Neural progenitor cell (in vitro differentiated cells): ENCODE results near the gene GPR142. TPM values are rescaled to one million over a fixed set of nuclear protein-coding genes. Genes with fewer than 3 reads are reported as not detected.
A peak's percentile ranks its signal among the peaks of the same experiment; 100 is the strongest.

Experiments
- DNase-seq: peaks from one replicate; pipeline ENCODE4 v3.0.0-alpha.2; 2016; ENCODE audit warnings: low spot score
- H2AFZ ChIP-seq: fragments of 200-600 bp; sonication (generic); replicated peaks from 2 replicates; pipeline ENCODE4 v1.6.1; 2016; ENCODE audit warnings: antibody characterized with exemption
- H3F3A ChIP-seq: fragments of 200-600 bp; sonication (generic); 2 replicates; pipeline ENCODE4 v1.6.1; 2016; ENCODE audit warnings: antibody characterized with exemption, low read depth
- H3K27ac ChIP-seq: fragments of 200-600 bp; sonication (generic); 2 replicates; pipeline ENCODE4 v1.5.1; 2016; ENCODE audit warnings: mild to moderate bottlenecking
- H3K27me3 ChIP-seq: fragments of 200-600 bp; sonication (generic); 2 replicates; pipeline ENCODE4 v1.6.1; 2016; ENCODE audit warnings: mild to moderate bottlenecking, moderate library complexity
- H3K36me3 ChIP-seq: fragments of 200-600 bp; sonication (generic); 2 replicates; pipeline ENCODE4 v1.5.1; 2016
- H3K4me1 ChIP-seq: fragments of 200-600 bp; sonication (generic); 2 replicates; pipeline ENCODE4 v1.6.1; 2016; ENCODE audit warnings: mixed run types
- H3K4me2 ChIP-seq: fragments of 200-600 bp; sonication (generic); 2 replicates; pipeline ENCODE4 v1.6.1; 2016
- H3K4me3 ChIP-seq: fragments of 200-600 bp; sonication (generic); 2 replicates; pipeline ENCODE4 v1.5.1; 2016
- H3K79me2 ChIP-seq: fragments of 200-600 bp; sonication (generic); 2 replicates; pipeline ENCODE4 v1.6.1; 2016; ENCODE audit warnings: low read depth
- H3K9ac ChIP-seq: fragments of 200-600 bp; sonication (generic); 2 replicates; pipeline ENCODE4 v1.6.1; 2016
- H3K9me3 ChIP-seq: fragments of 200-600 bp; sonication (generic); 2 replicates; pipeline ENCODE4 v1.5.1; 2016; ENCODE audit warnings: low read depth
- H4K20me1 ChIP-seq: fragments of 200-600 bp; sonication (generic); 2 replicates; pipeline ENCODE4 v1.6.1; 2016; ENCODE audit warnings: low read depth
- H3K27ac Mint-ChIP-seq: 3 replicates; pipeline ENCODE4 v1.8.0; 2021; ENCODE audit warnings: mixed read lengths
- H3K27me3 Mint-ChIP-seq: 2 replicates; pipeline ENCODE4 v1.8.0; 2022; ENCODE audit warnings: low read depth, mild to moderate bottlenecking, inconsistent platforms, moderate library complexity, mixed read lengths; ENCODE audit not compliant: insufficient read depth
- H3K36me3 Mint-ChIP-seq: 3 replicates; pipeline ENCODE4 v1.8.0; 2021; ENCODE audit warnings: mixed read lengths
- H3K4me1 Mint-ChIP-seq: 3 replicates; pipeline ENCODE4 v1.8.0; 2021; ENCODE audit warnings: mixed read lengths
- H3K4me3 Mint-ChIP-seq: 3 replicates; pipeline ENCODE4 v1.8.0; 2021; ENCODE audit warnings: mild to moderate bottlenecking, moderate library complexity, mixed read lengths
- H3K9me3 Mint-ChIP-seq: 3 replicates; pipeline ENCODE4 v1.8.0; 2020; ENCODE audit warnings: mixed read lengths
- EZH2 ChIP-seq: fragments of 200-600 bp; sonication (generic); IDR thresholded peaks from 2 replicates; pipeline ENCODE4 v1.6.1; 2017; ENCODE audit warnings: antibody characterized with exemption, mild to moderate bottlenecking, moderate library complexity
- EZH2phosphoT487 ChIP-seq: fragments of 200-600 bp; sonication (generic); IDR thresholded peaks from 2 replicates; pipeline ENCODE4 v1.6.1; 2017; ENCODE audit warnings: antibody characterized with exemption
- total RNA-seq: library from RNA; depleted of rRNA; stranded (reverse); fragments of >200 nt; gene quantifications from 2 replicates; pipeline ENCODE4 v1.2.3, GENCODE V29; 2015; ENCODE audit warnings: low replicate concordance
- TF ChIP-seq, protein P1 (sequence below): fragments of 200-600 bp; sonication (generic); IDR thresholded peaks from 2 replicates; pipeline ENCODE4 v1.5.1; 2017; ENCODE audit warnings: antibody characterized with exemption, mild to moderate bottlenecking

GPR142 gene
- total RNA-seq, 1 donor from 2014 or later = not detected

- no peaks in the 10 kb centered on the region for H3K9me3 Mint-ChIP-seq
- Histone ChIP-seq H3K4me3 (no peak overlapping the region), H3K4me1 (peaks cover 4% of the 10 kb centered on the region), H3K27me3 (peaks cover 67% of the 10 kb centered on the region), H2AFZ (no peak overlapping the region), H3K4me2 (no peak overlapping the region), H3K27ac (no peak overlapping the region), H3K36me3 (no peaks in the 10 kb centered on the region), H3K79me2 (no peaks in the 10 kb centered on the region), H3K9ac (no peak overlapping the region), H3K9me3 (no peaks in the 10 kb centered on the region), H3F3A (no peaks in the 10 kb centered on the region), H4K20me1 (no peaks in the 10 kb centered on the region)
- H3K27me3 Mint-ChIP-seq = peaks cover 12% of the 10 kb centered on the region
- DNase-seq = no peak
- H3K4me1 Mint-ChIP-seq = peaks cover 17% of the 10 kb centered on the region
- H3K4me3 Mint-ChIP-seq = no peak overlapping the region
- no peak overlapping the region for H3K27ac Mint-ChIP-seq
- peak; percentile 8 for TF ChIP-seq EZH2
- no peak for TF ChIP-seq EZH2phosphoT487
- peaks cover 6% of the 10 kb centered on the region for H3K36me3 Mint-ChIP-seq
Observed at GRCh38 chr17:74354561-74354960, 12.7 kb upstream of the GPR142 start.

DNA sequence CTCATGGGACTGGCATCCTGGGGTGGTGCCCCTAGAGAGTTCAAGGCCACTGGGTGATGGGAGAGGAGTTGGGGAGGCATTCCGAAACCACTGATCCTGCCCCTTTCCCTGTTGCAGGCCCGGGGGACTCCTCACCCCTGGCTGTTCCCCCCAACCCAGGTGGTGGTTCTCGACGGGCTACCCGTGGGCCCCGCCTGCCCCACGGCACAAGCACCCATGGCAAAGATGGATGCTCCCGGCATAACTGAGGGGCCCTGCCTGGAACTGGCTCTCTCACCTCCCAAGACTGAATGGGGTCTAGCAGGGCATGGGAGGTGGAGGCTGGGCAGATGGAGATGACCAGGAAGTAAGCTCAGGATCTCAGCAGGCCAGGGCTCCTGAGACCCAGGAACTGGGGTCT is 12.2 kb upstream of the GPR142 start:
- Histone ChIP-seq H2AFZ (no peak overlapping the region), H3K9me3 (no peaks in the 10 kb centered on the region), H3K9ac (no peak overlapping the region), H3K27me3 (peaks cover 65% of the 10 kb centered on the region), H4K20me1 (no peaks in the 10 kb centered on the region), H3K27ac (no peak overlapping the region), H3K79me2 (peaks cover 4% of the 10 kb centered on the region), H3K4me3 (no peak overlapping the region), H3K36me3 (no peaks in the 10 kb centered on the region), H3K4me2 (no peak overlapping the region), H3F3A (no peaks in the 10 kb centered on the region), H3K4me1 (peaks cover 4% of the 10 kb centered on the region)
- no peak for TF ChIP-seq EZH2phosphoT487
- TF ChIP-seq, protein P1, sequence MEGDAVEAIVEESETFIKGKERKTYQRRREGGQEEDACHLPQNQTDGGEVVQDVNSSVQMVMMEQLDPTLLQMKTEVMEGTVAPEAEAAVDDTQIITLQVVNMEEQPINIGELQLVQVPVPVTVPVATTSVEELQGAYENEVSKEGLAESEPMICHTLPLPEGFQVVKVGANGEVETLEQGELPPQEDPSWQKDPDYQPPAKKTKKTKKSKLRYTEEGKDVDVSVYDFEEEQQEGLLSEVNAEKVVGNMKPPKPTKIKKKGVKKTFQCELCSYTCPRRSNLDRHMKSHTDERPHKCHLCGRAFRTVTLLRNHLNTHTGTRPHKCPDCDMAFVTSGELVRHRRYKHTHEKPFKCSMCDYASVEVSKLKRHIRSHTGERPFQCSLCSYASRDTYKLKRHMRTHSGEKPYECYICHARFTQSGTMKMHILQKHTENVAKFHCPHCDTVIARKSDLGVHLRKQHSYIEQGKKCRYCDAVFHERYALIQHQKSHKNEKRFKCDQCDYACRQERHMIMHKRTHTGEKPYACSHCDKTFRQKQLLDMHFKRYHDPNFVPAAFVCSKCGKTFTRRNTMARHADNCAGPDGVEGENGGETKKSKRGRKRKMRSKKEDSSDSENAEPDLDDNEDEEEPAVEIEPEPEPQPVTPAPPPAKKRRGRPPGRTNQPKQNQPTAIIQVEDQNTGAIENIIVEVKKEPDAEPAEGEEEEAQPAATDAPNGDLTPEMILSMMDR = no peak
- no peak for TF ChIP-seq EZH2
- peaks cover 6% of the 10 kb centered on the region for H3K36me3 Mint-ChIP-seq
- H3K27ac Mint-ChIP-seq = no peak overlapping the region
- H3K9me3 Mint-ChIP-seq = no peaks in the 10 kb centered on the region
- no peak overlapping the region for H3K4me3 Mint-ChIP-seq
- peaks cover 18% of the 10 kb centered on the region for H3K4me1 Mint-ChIP-seq
- peaks cover 10% of the 10 kb centered on the region for H3K27me3 Mint-ChIP-seq
- no peak for DNase-seq

DNA sequence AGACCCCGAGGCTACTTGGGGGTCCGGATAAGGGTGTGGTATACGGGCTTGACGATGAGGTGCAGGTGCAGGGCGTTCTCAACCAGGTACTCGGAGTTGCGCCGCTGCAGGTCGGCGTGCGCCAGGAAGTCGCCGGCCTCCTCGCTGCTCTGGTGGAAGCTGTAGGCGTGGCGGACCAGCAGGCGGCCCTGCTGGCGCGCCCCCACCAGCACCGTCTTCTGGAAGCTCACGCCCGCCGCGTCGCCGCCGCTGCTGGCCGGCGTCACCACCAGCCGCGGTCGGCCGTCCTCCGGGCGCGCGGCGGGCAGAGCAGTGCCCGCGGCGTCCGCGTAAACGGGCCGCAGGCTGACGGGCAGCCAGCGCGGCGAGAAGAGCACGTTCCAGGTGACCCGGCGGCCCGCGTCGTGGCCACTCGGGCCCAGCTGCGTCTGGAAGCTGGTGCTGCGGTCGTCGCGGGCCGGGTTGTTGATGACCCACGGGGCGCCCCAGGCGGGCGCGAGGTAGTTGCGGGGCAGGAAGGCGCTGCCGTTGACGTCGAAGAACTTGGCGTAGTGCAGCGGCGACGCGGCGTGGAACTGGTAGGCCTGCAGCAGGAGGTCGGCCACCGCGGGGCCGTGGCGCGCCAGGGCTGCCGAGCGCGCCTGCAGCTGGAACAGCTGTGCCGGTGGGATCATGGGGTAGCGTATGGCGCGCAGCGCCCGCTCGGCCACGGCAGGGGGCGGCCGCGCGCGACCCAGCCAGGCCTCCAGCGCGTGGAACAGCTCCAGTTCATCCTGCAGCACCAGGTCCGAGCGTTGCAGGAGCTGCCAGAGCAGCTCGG is 10.4 kb upstream of the GPR142 start:
- Mint-ChIP-seq H3K9me3 (no peaks in the 10 kb centered on the region), H3K4me3 (no peak overlapping the region), H3K4me1 (peaks cover 32% of the 10 kb centered on the region), H3K27me3 (peaks cover 9% of the 10 kb centered on the region), H3K36me3 (peaks cover 6% of the 10 kb centered on the region), H3K27ac (no peak overlapping the region)
- H3K9me3 ChIP-seq = no peaks in the 10 kb centered on the region
- H3K27me3 ChIP-seq = peaks cover 47% of the 10 kb centered on the region
- H3K4me2 ChIP-seq = no peak overlapping the region
- DNase-seq = no peak
- peaks cover 14% of the 10 kb centered on the region for H3F3A ChIP-seq
- H3K9ac ChIP-seq = no peak overlapping the region
- H3K36me3 ChIP-seq = no peaks in the 10 kb centered on the region
- no peak overlapping the region for H3K4me3 ChIP-seq
- peaks cover 11% of the 10 kb centered on the region for H3K79me2 ChIP-seq
- no peak overlapping the region for H2AFZ ChIP-seq
- H4K20me1 ChIP-seq = no peaks in the 10 kb centered on the region
- H3K4me1 ChIP-seq = peaks cover 12% of the 10 kb centered on the region
- H3K27ac ChIP-seq = no peak overlapping the region
- TF ChIP-seq EZH2 (no peak), EZH2phosphoT487 (no peak)
- TF ChIP-seq, protein P1 = no peak

DNA sequence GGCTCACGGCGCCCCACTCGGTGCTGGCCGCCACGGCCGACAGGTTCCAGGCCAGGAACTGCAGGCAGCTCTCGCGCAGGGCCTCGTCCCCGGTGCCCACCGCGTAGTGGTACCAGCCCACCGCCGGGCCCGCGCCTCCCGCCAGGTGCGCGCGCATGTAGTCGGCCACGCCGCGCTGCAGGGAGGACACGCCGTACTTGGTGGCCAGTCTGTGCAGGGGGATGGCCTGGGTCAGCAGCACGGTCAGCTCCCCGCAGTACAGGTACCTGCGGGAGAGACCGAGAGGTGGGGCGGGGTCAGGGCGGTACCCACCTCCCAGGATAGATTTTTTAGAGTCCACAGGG is 9.9 kb upstream of the GPR142 start:
- no peak overlapping the region for H3K27ac ChIP-seq
- no peaks in the 10 kb centered on the region for H3K9me3 Mint-ChIP-seq
- H3K27ac Mint-ChIP-seq = no peak overlapping the region
- no peaks in the 10 kb centered on the region for H3K36me3 ChIP-seq
- H3K9ac ChIP-seq = no peak overlapping the region
- H3F3A ChIP-seq = peaks cover 20% of the 10 kb centered on the region
- no peak overlapping the region for H2AFZ ChIP-seq
- DNase-seq = no peak
- H3K4me1 Mint-ChIP-seq = peaks cover 37% of the 10 kb centered on the region
- no peak overlapping the region for H3K4me3 Mint-ChIP-seq
- H3K4me3 ChIP-seq = no peak overlapping the region
- no peak overlapping the region for H3K4me2 ChIP-seq
- H3K27me3 Mint-ChIP-seq = peaks cover 7% of the 10 kb centered on the region
- H4K20me1 ChIP-seq = no peaks in the 10 kb centered on the region
- peaks cover 6% of the 10 kb centered on the region for H3K36me3 Mint-ChIP-seq
- TF ChIP-seq, protein P1 = no peak
- TF ChIP-seq EZH2 = no peak
- no peak for TF ChIP-seq EZH2phosphoT487
- peaks cover 11% of the 10 kb centered on the region for H3K79me2 ChIP-seq
- H3K4me1 ChIP-seq = peaks cover 14% of the 10 kb centered on the region
- H3K27me3 ChIP-seq = peaks cover 41% of the 10 kb centered on the region
- no peaks in the 10 kb centered on the region for H3K9me3 ChIP-seq
